A549 (cell line): Measurements from ENCODE around the gene ZNF853. TPM values are rescaled to one million over a fixed set of nuclear protein-coding genes. Genes with fewer than 3 reads are reported as not detected.
"Not testable (repeated sequence)": the region's sequence is repeated elsewhere in the genome, so short reads cannot be mapped to it uniquely, and the experiment has no call there.

ENCODE experiments used
- ATAC-seq, 2 experiments: fragments of 200-7000 bp in 1 of 2; fragments of >200 bp in 1 of 2; cut with Nextera tagmentation in 1 of 2; cut with Tn5 transposase in 1 of 2; 3 replicates each; pipeline versions ENCODE4 v1.8.0 to v1.9.1; 2018 to 2020; ENCODE audit warnings: mild to moderate bottlenecking in 1 of 2, moderate library complexity in 1 of 2
- CTCF ChIA-PET: fragments of 300-600 bp; sonication (Branson Sonifier 250); formaldehyde crosslinking; extraction: SDS; loops from one replicate; lab custom pipeline; 2021; ENCODE audit warnings: antibody characterized with exemption, inconsistent platforms; lab: Yijun Ruan, JAX
- POLR2A ChIA-PET: fragments of 350-600 bp; formaldehyde crosslinking; extraction: SDS; loops from one replicate; lab custom pipeline; 2021; ENCODE audit warnings: antibody characterized with exemption, inconsistent platforms; lab: Yijun Ruan, JAX
- DNase-seq, 2 experiments: peaks; one replicate each; pipeline versions ENCODE4 v3.0.0 to v3.0.0-alpha.2; 2011 to 2016; ENCODE audit warnings: low read depth in 1 of 2, low spot score in 1 of 2
- FAIRE-seq: peaks from 2 replicates; lab custom pipeline; 2011; peaks lifted over from hg19 to GRCh38; lab: Jason Lieb, UNC
- H3K27ac ChIP-seq, 2 experiments: fragments of >200 bp; sonication (Bioruptor Twin); formaldehyde crosslinking; 3 replicates each; pipeline ENCODE4 v1.5.1; 2016 to 2017
- H3K4me1 ChIP-seq: fragments of >200 bp; sonication (Bioruptor Twin); formaldehyde crosslinking; 3 replicates; pipeline ENCODE4 v1.6.1; 2016
- H3K4me2 ChIP-seq: fragments of >200 bp; sonication (Bioruptor Twin); formaldehyde crosslinking; 3 replicates; pipeline ENCODE4 v1.6.1; 2016
- H3K4me3 ChIP-seq: fragments of >200 bp; sonication (Bioruptor Twin); formaldehyde crosslinking; 3 replicates; pipeline ENCODE4 v1.5.1; 2016
- H3K9me3 ChIP-seq: fragments of >200 bp; sonication (Bioruptor Twin); formaldehyde crosslinking; 3 replicates; pipeline ENCODE4 v1.6.1; 2016
- BHLHE40 ChIP-seq: IDR thresholded peaks from 2 replicates; pipeline ENCODE4 v1.6.1; 2012; ENCODE audit warnings: low read depth, low read length, inconsistent platforms
- CBX2 ChIP-seq: fragments of 200-600 bp; sonication (generic); IDR thresholded peaks from 2 replicates; pipeline ENCODE4 v1.6.1; 2016; ENCODE audit warnings: low read depth, mild to moderate bottlenecking, borderline replicate concordance
- CBX8 ChIP-seq: fragments of 200-600 bp; sonication (generic); IDR thresholded peaks from 2 replicates; pipeline ENCODE4 v1.6.1; 2016
- EHF ChIP-seq: fragments of 250-450 bp; sonication (Bioruptor Pico); IDR thresholded peaks from 2 replicates; pipeline ENCODE4 v1.5.0; 2020; ENCODE audit warnings: mild to moderate bottlenecking
- FOSB ChIP-seq: fragments of 250-450 bp; sonication (Bioruptor Pico); IDR thresholded peaks from 2 replicates; pipeline ENCODE4 v1.5.0; 2020; ENCODE audit warnings: mild to moderate bottlenecking, moderate library complexity
- FOXS1 ChIP-seq: fragments of 250-450 bp; sonication (Bioruptor Pico); IDR thresholded peaks from 2 replicates; pipeline ENCODE4 v1.5.0; 2020; ENCODE audit warnings: mild to moderate bottlenecking, moderate library complexity
- HDAC2 ChIP-seq: fragments of 200-600 bp; sonication (generic); IDR thresholded peaks from 2 replicates; pipeline ENCODE4 v1.6.1; 2016
- HOXB13 ChIP-seq: fragments of 250-450 bp; sonication (Bioruptor Pico); IDR thresholded peaks from 2 replicates; pipeline ENCODE4 v1.5.0; 2020; ENCODE audit warnings: low read depth, mild to moderate bottlenecking, moderate library complexity
- JUN ChIP-seq, 2 experiments: fragments of >200 bp; sonication (Bioruptor Twin); formaldehyde crosslinking; IDR thresholded peaks; 2 replicates in 1 of 2; 3 replicates in 1 of 2; pipeline ENCODE4 v1.6.1; 2016 to 2017
- JUNB ChIP-seq: fragments of >200 bp; sonication (Bioruptor Twin); formaldehyde crosslinking; IDR thresholded peaks from 2 replicates; pipeline ENCODE4 v1.6.1; 2016
- KDM1A ChIP-seq: fragments of 200-600 bp; sonication (generic); IDR thresholded peaks from 2 replicates; pipeline ENCODE4 v1.6.1; 2016; ENCODE audit warnings: low read depth, mild to moderate bottlenecking
- MAFK ChIP-seq: fragments of 450-650 bp; IDR thresholded peaks from 2 replicates; pipeline ENCODE4 v1.6.1; 2014; ENCODE audit not compliant: partially characterized antibody
- RAD21 ChIP-seq, 2 experiments: fragments of >200 bp in 1 of 2; sonication (Bioruptor Twin) in 1 of 2; formaldehyde crosslinking in 1 of 2; IDR thresholded peaks in 1 of 2; conservative IDR thresholded peaks in 1 of 2; 2 replicates in 1 of 2; 3 replicates in 1 of 2; pipeline ENCODE4 v1.6.1; 2012 to 2018; ENCODE audit warnings: inconsistent platforms in 1 of 2
- RCOR1 ChIP-seq: fragments of 150-350 bp; IDR thresholded peaks from 2 replicates; pipeline ENCODE4 v1.6.1; 2014; ENCODE audit warnings: antibody characterized with exemption, low read length, low read depth
- SREBF2 ChIP-seq: fragments of 450-650 bp; IDR thresholded peaks from 2 replicates; pipeline ENCODE4 v1.6.1; 2014; ENCODE audit warnings: mild to moderate bottlenecking, moderate library complexity
- TFCP2L1 ChIP-seq: fragments of 250-450 bp; sonication (Bioruptor Pico); IDR thresholded peaks from 2 replicates; pipeline ENCODE4 v1.5.0; 2021; ENCODE audit warnings: mild to moderate bottlenecking
- ZC3H11A ChIP-seq: fragments of 450-650 bp; IDR thresholded peaks from 2 replicates; pipeline ENCODE4 v1.6.1; 2014; ENCODE audit warnings: antibody characterized with exemption, mild to moderate bottlenecking
- ZNF302 ChIP-seq: fragments of 250-450 bp; sonication (Bioruptor Pico); IDR thresholded peaks from 2 replicates; pipeline ENCODE4 v1.9.0; 2021; ENCODE audit warnings: inconsistent platforms, mild to moderate bottlenecking, moderate library complexity
- WGBS: methylation state at CpG from one replicate; pipeline ENCODE4 v1.1.6; 2017; ENCODE audit errors: missing lambda C conversion rate; 5-methylcytosine and 5-hydroxymethylcytosine counted together
- polyA plus RNA-seq, 4 experiments: library from polyadenylated mRNA; depleted of rRNA in 3 of 4; stranded (reverse); fragments of >200 nt; fragmentation: RNase III in 1 of 4; extraction: RNeasy Plus Mini Kit Qiagen cat#74134 plus additional on column Dnase treatment in 1 of 4; gene quantifications; 2 replicates in 3 of 4; 3 replicates in 1 of 4; pipeline ENCODE4 v1.2.3, GENCODE V29; 2011 to 2017
- TF ChIP-seq, protein P1 (sequence below): IDR thresholded peaks from 2 replicates; pipeline ENCODE4 v1.6.1; 2012; ENCODE audit warnings: low read depth, borderline replicate concordance
- TF ChIP-seq, protein P2 (sequence below): fragments of 250-450 bp; sonication (Bioruptor Pico); IDR thresholded peaks from 2 replicates; pipeline ENCODE4 v1.5.0; 2020; ENCODE audit warnings: low read depth, mild to moderate bottlenecking, moderate library complexity
- TF ChIP-seq, protein P3 (sequence below): fragments of 200-600 bp; sonication (generic); IDR thresholded peaks from 2 replicates; pipeline ENCODE4 v1.6.1; 2016; ENCODE audit warnings: antibody characterized with exemption, mild to moderate bottlenecking, moderate library complexity

Gene ZNF853
- polyA plus RNA-seq, 2 of the 4 experiments (the other 2 are of a cell fraction): 1.8 to 2.2 TPM

- DNase-seq: no peak
- Histone ChIP-seq H3K4me1 (peaks cover 2% of the 10 kb centered on the region; the same call in 1 of the 3 replicates), H3K27ac (no peak overlapping the region)
- no peak for TF ChIP-seq JUNB
- no peak for TF ChIP-seq KDM1A
- TF ChIP-seq HOXB13 (CRISPR knock-in tag): no peak
- no peak for TF ChIP-seq ZNF302 (CRISPR knock-in tag)
- no peak for TF ChIP-seq CBX8
- TF ChIP-seq EHF (CRISPR knock-in tag): no peak
- TF ChIP-seq SREBF2: no peak
- TF ChIP-seq FOXS1 (CRISPR knock-in tag): no peak
- TF ChIP-seq HDAC2: no peak
- TF ChIP-seq TFCP2L1 (CRISPR knock-in tag): no peak
- TF ChIP-seq, all 56 proteins: peak for 0
- no peak for FAIRE-seq
- ChIA-PET POLR2A (no interaction called here), CTCF (interaction anchor here (0.6 to 2.2 kb wide), 3 partner anchors 9 to 123 kb away, joined by 3 to 12 read pairs (median 4); partner anchors contain the start of gene DAGLB)
- WGBS: 27% methylated on average over 7 of the region's 7 CpGs
- Histone ChIP-seq H3K9me3 (no peaks in the 10 kb centered on the region), H3K4me3 (no peak overlapping the region), H3K4me2 (no peak overlapping the region)
- ATAC-seq: peak; percentile 54 to 67; a peak in 5 of 6 replicates
Observed at GRCh38 chr7:6571160-6571779, 44.1 kb upstream of the ZNF853 start.

DNA sequence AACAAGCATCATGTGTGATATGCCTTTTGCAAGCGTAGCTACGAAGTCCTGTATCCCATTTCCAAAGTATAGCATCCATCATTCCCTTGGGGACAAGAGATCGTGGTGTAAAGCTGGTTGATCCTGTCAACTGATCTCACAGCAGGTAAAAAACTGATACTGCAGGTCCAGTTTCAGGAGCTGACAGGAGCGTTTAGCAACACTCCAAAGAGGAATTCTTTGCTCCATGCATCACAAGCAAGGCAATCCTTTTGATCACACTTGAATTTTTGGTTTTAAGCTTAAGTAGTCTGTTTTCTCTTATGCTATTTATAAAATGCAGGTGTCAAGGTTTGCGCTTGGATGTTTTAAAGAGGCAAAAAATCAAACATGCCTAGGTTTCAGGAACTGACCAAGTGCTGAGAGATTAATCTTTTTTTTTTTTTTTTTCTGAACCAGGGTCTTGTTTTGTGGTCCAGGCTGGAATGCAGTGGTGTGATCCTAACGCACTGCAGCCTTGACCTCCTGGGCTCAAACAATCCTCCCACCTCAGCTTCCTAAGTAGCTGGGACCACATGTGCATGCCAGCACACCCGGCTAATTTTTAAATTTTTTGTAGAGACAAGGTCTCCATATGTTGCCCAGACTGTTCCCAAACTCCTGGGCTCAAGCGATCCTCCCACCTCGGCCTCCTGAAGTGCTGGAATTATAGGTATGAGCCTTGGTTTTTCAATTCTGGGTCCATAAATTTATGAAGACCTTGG is 40.0 kb upstream of the ZNF853 start:
- DNase-seq (no peak), ATAC-seq (no peak), FAIRE-seq (no peak)
- ChIA-PET POLR2A (no interaction called here), CTCF (interaction anchor here (0.6 to 5.9 kb wide), 15 partner anchors 10 to 719 kb away, joined by 3 to 58 read pairs (median 3); partner anchors contain the start of gene INTS15)
- WGBS: 70% methylated on average over 9 of the region's 9 CpGs
- TF ChIP-seq EHF (CRISPR knock-in tag): no peak
- TF ChIP-seq BHLHE40: no peak
- no peak for TF ChIP-seq FOSB
- no peak for TF ChIP-seq KDM1A
- no peak for TF ChIP-seq JUN (IDR thresholded peaks at IDR 0.05)
- no peak for TF ChIP-seq HDAC2
- TF ChIP-seq, protein P1, sequence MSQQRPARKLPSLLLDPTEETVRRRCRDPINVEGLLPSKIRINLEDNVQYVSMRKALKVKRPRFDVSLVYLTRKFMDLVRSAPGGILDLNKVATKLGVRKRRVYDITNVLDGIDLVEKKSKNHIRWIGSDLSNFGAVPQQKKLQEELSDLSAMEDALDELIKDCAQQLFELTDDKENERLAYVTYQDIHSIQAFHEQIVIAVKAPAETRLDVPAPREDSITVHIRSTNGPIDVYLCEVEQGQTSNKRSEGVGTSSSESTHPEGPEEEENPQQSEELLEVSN: no peak
- no peak for TF ChIP-seq RCOR1
- TF ChIP-seq RAD21 (conservative IDR thresholded peaks at IDR 0.05 in 1 of 2, IDR thresholded peaks at IDR 0.05 in 1 of 2): no peak
- TF ChIP-seq MAFK: no peak
- no peak overlapping the region for H3K4me3 ChIP-seq
- no peaks in the 10 kb centered on the region for H3K9me3 ChIP-seq
- H3K27ac ChIP-seq: no peak overlapping the region
- no peak overlapping the region for H3K4me2 ChIP-seq
- peaks cover 20% of the 10 kb centered on the region for H3K4me1 ChIP-seq

DNA sequence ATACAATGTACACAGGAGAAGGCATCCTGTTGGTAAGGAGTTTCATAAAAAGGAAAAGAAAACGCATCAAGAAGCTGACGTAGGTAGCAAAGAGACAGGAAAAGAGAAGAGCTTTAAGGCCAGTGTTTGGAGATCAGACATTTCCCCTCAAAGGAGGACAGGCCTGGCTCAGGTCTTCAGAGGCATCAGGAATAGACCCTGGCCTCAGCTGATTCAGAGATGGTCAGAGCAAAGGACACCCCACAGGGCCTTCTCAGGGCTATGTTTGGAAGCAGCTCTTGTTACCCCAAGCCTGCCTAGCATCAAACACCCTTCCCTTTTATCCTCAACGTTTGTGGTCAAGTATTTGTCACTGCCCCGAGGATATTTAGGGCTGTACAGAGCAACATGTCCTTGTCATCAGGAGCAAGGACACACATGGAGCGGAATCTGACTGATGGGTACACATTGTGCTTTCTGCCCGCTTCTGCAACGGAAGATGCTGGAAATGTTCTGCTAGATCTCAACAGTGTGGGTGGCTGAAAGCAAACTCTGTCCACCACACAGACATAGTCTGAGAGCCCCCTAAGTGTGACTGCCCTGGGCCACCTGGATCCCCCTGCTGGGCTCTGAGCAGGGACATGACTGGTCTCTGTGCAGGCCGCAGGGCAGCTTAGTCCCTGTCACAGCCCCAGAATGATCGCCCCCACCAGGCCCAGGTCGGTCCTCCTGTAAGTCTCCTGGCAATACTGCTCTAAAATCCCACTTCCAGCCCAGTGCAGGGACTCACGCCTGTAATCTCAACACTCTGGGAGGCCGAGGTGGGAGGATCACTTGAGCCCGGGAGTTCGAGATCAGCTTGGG is 39.2 kb upstream of the ZNF853 start:
- TF ChIP-seq, protein P2, sequence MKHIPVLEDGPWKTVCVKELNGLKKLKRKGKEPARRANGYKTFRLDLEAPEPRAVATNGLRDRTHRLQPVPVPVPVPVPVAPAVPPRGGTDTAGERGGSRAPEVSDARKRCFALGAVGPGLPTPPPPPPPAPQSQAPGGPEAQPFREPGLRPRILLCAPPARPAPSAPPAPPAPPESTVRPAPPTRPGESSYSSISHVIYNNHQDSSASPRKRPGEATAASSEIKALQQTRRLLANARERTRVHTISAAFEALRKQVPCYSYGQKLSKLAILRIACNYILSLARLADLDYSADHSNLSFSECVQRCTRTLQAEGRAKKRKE (CRISPR knock-in tag): no peak
- TF ChIP-seq CBX2 (no peak), ZC3H11A (no peak)
- TF ChIP-seq, protein P3, sequence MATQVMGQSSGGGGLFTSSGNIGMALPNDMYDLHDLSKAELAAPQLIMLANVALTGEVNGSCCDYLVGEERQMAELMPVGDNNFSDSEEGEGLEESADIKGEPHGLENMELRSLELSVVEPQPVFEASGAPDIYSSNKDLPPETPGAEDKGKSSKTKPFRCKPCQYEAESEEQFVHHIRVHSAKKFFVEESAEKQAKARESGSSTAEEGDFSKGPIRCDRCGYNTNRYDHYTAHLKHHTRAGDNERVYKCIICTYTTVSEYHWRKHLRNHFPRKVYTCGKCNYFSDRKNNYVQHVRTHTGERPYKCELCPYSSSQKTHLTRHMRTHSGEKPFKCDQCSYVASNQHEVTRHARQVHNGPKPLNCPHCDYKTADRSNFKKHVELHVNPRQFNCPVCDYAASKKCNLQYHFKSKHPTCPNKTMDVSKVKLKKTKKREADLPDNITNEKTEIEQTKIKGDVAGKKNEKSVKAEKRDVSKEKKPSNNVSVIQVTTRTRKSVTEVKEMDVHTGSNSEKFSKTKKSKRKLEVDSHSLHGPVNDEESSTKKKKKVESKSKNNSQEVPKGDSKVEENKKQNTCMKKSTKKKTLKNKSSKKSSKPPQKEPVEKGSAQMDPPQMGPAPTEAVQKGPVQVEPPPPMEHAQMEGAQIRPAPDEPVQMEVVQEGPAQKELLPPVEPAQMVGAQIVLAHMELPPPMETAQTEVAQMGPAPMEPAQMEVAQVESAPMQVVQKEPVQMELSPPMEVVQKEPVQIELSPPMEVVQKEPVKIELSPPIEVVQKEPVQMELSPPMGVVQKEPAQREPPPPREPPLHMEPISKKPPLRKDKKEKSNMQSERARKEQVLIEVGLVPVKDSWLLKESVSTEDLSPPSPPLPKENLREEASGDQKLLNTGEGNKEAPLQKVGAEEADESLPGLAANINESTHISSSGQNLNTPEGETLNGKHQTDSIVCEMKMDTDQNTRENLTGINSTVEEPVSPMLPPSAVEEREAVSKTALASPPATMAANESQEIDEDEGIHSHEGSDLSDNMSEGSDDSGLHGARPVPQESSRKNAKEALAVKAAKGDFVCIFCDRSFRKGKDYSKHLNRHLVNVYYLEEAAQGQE: no peak
- WGBS: 70% methylated on average over 14 of the region's 14 CpGs
- ATAC-seq: no peak
- no peak for DNase-seq
- no peaks in the 10 kb centered on the region for H3K9me3 ChIP-seq
- H3K4me1 ChIP-seq: peaks cover 20% of the 10 kb centered on the region
- ChIA-PET CTCF (interaction anchor here (0.7 to 5.9 kb wide), 7 partner anchors 10 to 610 kb away, joined by 3 to 58 read pairs (median 4); partner anchors contain the start of gene INTS15), POLR2A (interaction anchor here (0.7 kb wide), 1 partner anchor 12 kb away, joined by 3 read pairs; no protein-coding TSS in a partner anchor)
- peak overlapping the region; percentile 84 for H3K4me2 ChIP-seq
- FAIRE-seq: no peak
- peak overlapping the region; percentile 77 for H3K4me3 ChIP-seq
- peak overlapping the region; percentile 93 to 95 for H3K27ac ChIP-seq

GRCh38 chr7:6576867-6577368 is 38.5 kb upstream of the ZNF853 start:
- peaks cover 20% of the 10 kb centered on the region for H3K4me1 ChIP-seq
- not testable (repeated sequence) for DNase-seq, ATAC-seq, FAIRE-seq, H3K9me3 ChIP-seq
- POLR2A ChIA-PET: interaction anchor here (0.7 to 1.3 kb wide), 3 partner anchors 11 to 39 kb away, joined by 3 to 15 read pairs (median 3); partner anchors contain the start of genes INTS15 and ZNF853
- H3K4me3 ChIP-seq: peak overlapping the region; percentile 77
- CTCF ChIA-PET: interaction anchor here (3.4 to 5.9 kb wide), 2 partner anchors 12 to 61 kb away, joined by 27 to 58 read pairs; partner anchors contain the start of gene INTS15
- H3K4me2 ChIP-seq: peak overlapping the region; percentile 84
- 24% methylated on average over 13 of the region's 14 CpGs for WGBS
- peak overlapping the region; percentile 93 to 95 for H3K27ac ChIP-seq
